Activated B cell treated with CpG ODN at 0.5 μM for 24 hours (primary cell): ENCODE measurements around the gene IFNL3. TPM values are rescaled to one million over a fixed set of nuclear protein-coding genes. Genes with fewer than 3 reads are reported as not detected.

Experiments
- ATAC-seq: fragments of 200-7000 bp; cut with Tn5 transposase; one replicate; pipeline ENCODE4 v1.10.0; 2021; ENCODE audit warnings: low read depth, mild to moderate bottlenecking, moderate library complexity
- CTCF ChIA-PET: fragments of 350-600 bp; sonication (Branson Sonifier 250); formaldehyde crosslinking; loops from one replicate; lab custom pipeline; 2021; ENCODE audit warnings: antibody characterized with exemption; lab: Charles Lee
- POLR2A ChIA-PET: fragments of 350-600 bp; sonication (Branson Sonifier 250); formaldehyde crosslinking; loops from one replicate; lab custom pipeline; 2021; ENCODE audit warnings: antibody characterized with exemption; lab: Charles Lee
- DNase-seq: peaks from one replicate; pipeline ENCODE4 v3.0.0; 2022
- H3K27ac Mint-ChIP-seq: one replicate; pipeline ENCODE4 v1.8.0; 2020; ENCODE audit warnings: mixed read lengths
- H3K27me3 Mint-ChIP-seq: one replicate; pipeline ENCODE4 v1.8.0; 2021; ENCODE audit warnings: mixed read lengths
- H3K36me3 Mint-ChIP-seq: one replicate; pipeline ENCODE4 v1.8.0; 2021; ENCODE audit warnings: low read depth, mixed read lengths
- H3K4me1 Mint-ChIP-seq: one replicate; pipeline ENCODE4 v1.8.0; 2021; ENCODE audit warnings: mixed read lengths
- H3K4me3 Mint-ChIP-seq: one replicate; pipeline ENCODE4 v1.8.0; 2020; ENCODE audit warnings: mild to moderate bottlenecking, mixed read lengths
- H3K9me3 Mint-ChIP-seq: one replicate; pipeline ENCODE4 v1.8.0; 2020; ENCODE audit warnings: mixed read lengths
- CTCF ChIP-seq: fragments of 200-600 bp; IDR thresholded peaks from one replicate; pipeline ENCODE4 v1.8.0; 2022; ENCODE audit warnings: antibody characterized with exemption, mild to moderate bottlenecking
- intact Hi-C: fragments of 100-400 bp; cut with micrococcal nuclease; formaldehyde crosslinking; loops from one replicate; pipeline ENCODE4 v1.15.1; 2024
- total RNA-seq: library from RNA; stranded (reverse); gene quantifications from 2 replicates; pipeline ENCODE4 v1.2.3, GENCODE V29; 2022

Gene IFNL3
- total RNA-seq, 1 donor from 2014 or later: not detected

DNA sequence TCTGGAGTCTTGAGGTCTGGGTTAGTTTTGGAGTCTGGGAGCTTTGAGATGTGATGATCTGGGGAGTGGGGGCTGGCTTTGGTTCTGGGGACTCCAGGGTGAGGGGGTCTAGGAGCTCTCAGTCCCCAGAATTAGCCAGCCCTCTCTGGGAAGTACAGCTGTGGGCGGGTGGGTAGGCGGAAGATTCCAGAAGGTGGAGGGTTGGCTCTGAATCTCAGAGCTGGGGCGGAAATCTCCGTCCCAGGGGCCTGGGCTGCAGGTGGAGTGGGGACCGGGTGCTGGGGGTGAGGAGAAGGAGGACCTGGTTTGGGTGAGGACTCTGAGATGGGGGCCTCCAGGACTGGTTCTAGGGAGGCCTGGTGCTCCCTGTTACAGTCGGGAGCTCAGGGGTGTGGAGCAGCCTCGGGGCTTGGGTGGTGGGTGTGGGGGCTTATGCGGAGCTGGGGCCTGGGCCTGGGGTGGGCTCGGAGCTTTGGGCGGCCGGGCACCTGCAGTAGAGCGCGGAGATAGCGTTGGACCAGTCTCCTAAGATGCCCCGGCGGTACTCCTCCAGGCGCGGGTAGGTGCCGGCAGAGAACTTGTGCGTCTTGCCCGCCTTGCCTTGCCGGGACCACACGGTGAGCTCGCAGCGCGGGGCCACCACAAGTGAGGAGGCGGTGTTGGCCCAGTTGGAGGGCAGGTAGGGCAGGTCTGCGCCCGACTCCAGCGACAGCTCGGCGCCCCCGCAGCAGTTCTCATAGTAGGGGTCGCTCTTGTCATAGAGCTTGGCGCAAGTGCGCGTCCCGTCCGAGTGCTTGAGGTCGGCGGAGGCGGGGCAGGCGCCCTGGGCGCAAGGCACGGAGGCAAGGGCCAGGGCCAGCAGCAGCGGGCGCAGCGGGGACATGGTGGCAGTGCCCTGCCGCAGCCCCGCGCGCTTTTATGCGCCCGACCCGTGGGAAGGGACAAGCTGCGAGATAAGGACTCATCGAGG lies 41.1 kb downstream of the IFNL3 start, which contains the start of gene SYCN:
SYCN (minus strand) TSS at position 892 of the 970 bp plus-strand sequence; CDS start at position 883, 9 bp downstream.
- Mint-ChIP-seq H3K27ac (no peak within 1 kb of the TSS), H3K9me3 (no peaks in the 10 kb centered on the region), H3K36me3 (no peaks in the 10 kb centered on the region), H3K27me3 (peaks cover 47% of the 10 kb centered on the region), H3K4me1 (no peaks in the 10 kb centered on the region), H3K4me3 (no peak within 1 kb of the TSS)
- ChIA-PET POLR2A (interaction anchor here (0.9 kb wide), 1 partner anchor 9 kb away, joined by 3 read pairs; no protein-coding TSS in a partner anchor), CTCF (no interaction called here)
- intact Hi-C loops: no loop called here
- ATAC-seq (no peak), DNase-seq (no peak)
- TF ChIP-seq CTCF: no peak

DNA sequence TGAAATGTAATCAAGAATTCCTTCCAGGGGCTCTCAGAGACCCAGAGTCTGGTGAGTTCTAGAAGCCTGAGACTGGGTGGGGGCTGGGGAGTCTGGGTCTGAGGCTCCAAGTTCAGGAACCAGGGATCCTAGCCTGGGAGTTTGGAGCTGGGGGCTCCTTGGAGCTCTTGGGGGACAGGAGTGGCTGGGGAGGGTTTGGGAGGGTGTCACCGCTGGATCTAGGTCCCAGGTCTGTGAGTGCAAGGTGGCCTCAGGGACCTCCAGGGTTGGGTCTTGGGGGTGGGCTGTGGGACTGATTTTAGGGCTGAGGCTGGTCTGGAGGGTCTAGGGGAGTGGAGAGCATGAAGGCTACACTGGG lies 41.8 kb downstream of the IFNL3 start:
- peaks cover 52% of the 10 kb centered on the region for H3K27me3 Mint-ChIP-seq
- H3K9me3 Mint-ChIP-seq: no peaks in the 10 kb centered on the region
- CTCF ChIA-PET: no interaction called here
- ATAC-seq: no peak
- intact Hi-C loops: no loop called here
- H3K4me1 Mint-ChIP-seq: peaks cover 2% of the 10 kb centered on the region
- TF ChIP-seq CTCF: no peak
- H3K27ac Mint-ChIP-seq: no peak overlapping the region
- DNase-seq: no peak
- POLR2A ChIA-PET: interaction anchor here (0.9 kb wide), 1 partner anchor 9 kb away, joined by 3 read pairs; no protein-coding TSS in a partner anchor
- H3K4me3 Mint-ChIP-seq: no peak overlapping the region
- no peaks in the 10 kb centered on the region for H3K36me3 Mint-ChIP-seq

GRCh38 chr19:39200803-39201115 lies 44.0 kb downstream of the IFNL3 start:
- no peak for ATAC-seq
- H3K36me3 Mint-ChIP-seq: no peaks in the 10 kb centered on the region
- no peak overlapping the region for H3K4me3 Mint-ChIP-seq
- H3K4me1 Mint-ChIP-seq: peaks cover 9% of the 10 kb centered on the region
- H3K9me3 Mint-ChIP-seq: no peaks in the 10 kb centered on the region
- intact Hi-C loops: no loop called here
- TF ChIP-seq CTCF: no peak
- ChIA-PET POLR2A (no interaction called here), CTCF (no interaction called here)
- H3K27ac Mint-ChIP-seq: no peak overlapping the region
- peaks cover 62% of the 10 kb centered on the region for H3K27me3 Mint-ChIP-seq
- no peak for DNase-seq

- no peak overlapping the region for H3K4me3 Mint-ChIP-seq
- H3K4me1 Mint-ChIP-seq: peaks cover 9% of the 10 kb centered on the region
- DNase-seq (no peak), ATAC-seq (no peak)
- H3K27ac Mint-ChIP-seq: no peak overlapping the region
- H3K27me3 Mint-ChIP-seq: peaks cover 67% of the 10 kb centered on the region
- H3K36me3 Mint-ChIP-seq: no peaks in the 10 kb centered on the region
- ChIA-PET CTCF (no interaction called here), POLR2A (no interaction called here)
- no peaks in the 10 kb centered on the region for H3K9me3 Mint-ChIP-seq
- TF ChIP-seq CTCF: no peak
- intact Hi-C loops: no loop called here
Measured at GRCh38 chr19:39200066-39200802, 44.6 kb downstream of the IFNL3 start.

- Mint-ChIP-seq H3K4me1 (peaks cover 9% of the 10 kb centered on the region), H3K9me3 (no peaks in the 10 kb centered on the region), H3K27me3 (peaks cover 69% of the 10 kb centered on the region), H3K36me3 (no peaks in the 10 kb centered on the region), H3K27ac (no peak overlapping the region), H3K4me3 (no peak overlapping the region)
- CTCF ChIA-PET: no interaction called here
- intact Hi-C loops: no loop called here
- POLR2A ChIA-PET: no interaction called here
- TF ChIP-seq CTCF: no peak
- ATAC-seq: no peak
- no peak for DNase-seq
Measured at GRCh38 chr19:39199025-39199424, 45.8 kb downstream of the IFNL3 start.
